Stomach (tissue), 9 donors: ENCODE results near the gene RAB3GAP1. TPM values are rescaled to one million over a fixed set of nuclear protein-coding genes. Genes with fewer than 3 reads are reported as not detected.

Source experiments
- DNase-seq, 2 donors: peaks; one replicate each; pipeline versions ENCODE4 v3.0.0 to v3.0.0-alpha.2; 2013 to 2019
- H3K27ac ChIP-seq, 5 donors: fragments of 200-600 bp in 4 of 5; sonication (generic) in 4 of 5; one replicate each; pipeline ENCODE4 v1.5.1; 2013 to 2019; ENCODE audit warnings: mild to moderate bottlenecking in 1 of 5, moderate library complexity in 1 of 5
- H3K27me3 ChIP-seq, 3 donors: fragments of 200-600 bp; sonication (generic); one replicate each; pipeline ENCODE4 v1.5.1; 2017 to 2019; ENCODE audit warnings: mixed run types in 1 of 3
- H3K36me3 ChIP-seq, 4 donors: fragments of 200-600 bp; sonication (generic); 1 replicate in 3 of 4; 2 replicates in 1 of 4; pipeline ENCODE4 v1.5.1; 2016 to 2019
- H3K4me1 ChIP-seq, 4 donors: fragments of 200-600 bp; sonication (generic); one replicate each; pipeline ENCODE4 v1.5.1; 2016 to 2019
- H3K4me3 ChIP-seq, 4 donors: fragments of 200-600 bp; sonication (generic) in 3 of 4; one replicate each; pipeline ENCODE4 v1.5.1; 2016 to 2019; ENCODE audit warnings: mild to moderate bottlenecking in 1 of 4
- H3K9me3 ChIP-seq, 4 donors: fragments of 200-600 bp; sonication (generic); one replicate each; pipeline ENCODE4 v1.5.1; 2016 to 2019
- EP300 ChIP-seq: sonication (generic); formaldehyde crosslinking; IDR thresholded peaks from one replicate; pipeline ENCODE4 v1.6.1; 2017; ENCODE audit warnings: antibody characterized with exemption
- POLR2A ChIP-seq, 4 donors: fragments of 450-650 bp; IDR thresholded peaks; one replicate each; pipeline ENCODE4 v1.6.1; 2016; ENCODE audit warnings: antibody characterized with exemption in 4 of 4, control low read depth in 2 of 4, mild to moderate bottlenecking in 1 of 4, moderate library complexity in 1 of 4
- POLR2AphosphoS5 ChIP-seq, 3 donors: sonication (generic); formaldehyde crosslinking; IDR thresholded peaks; one replicate each; pipeline ENCODE4 v1.6.1; 2016; ENCODE audit warnings: antibody characterized with exemption in 3 of 3
- WGBS, 5 donors: extraction: QIAGEN DNeasy Blood & Tissue Kit in 3 of 5; methylation state at CpG; one replicate each; pipeline versions ENCODE4 v1.1.5 to v1.1.7; 2013 to 2018; 5-methylcytosine and 5-hydroxymethylcytosine counted together
- intact Hi-C: fragments of 100-400 bp; cut with DNase I; formaldehyde crosslinking; loops from one replicate; pipeline ENCODE4 v1.15.1; 2023; ENCODE audit warnings: low total_unique reads
- polyA plus RNA-seq, 3 donors: library from polyadenylated mRNA; stranded (reverse); fragments of 200-250 nt; gene quantifications; one replicate each; pipeline ENCODE4 v1.2.3, GENCODE V29; 2013
- total RNA-seq, 5 donors: library from RNA; depleted of rRNA; stranded (reverse); fragments of >200 nt; gene quantifications; one replicate each; pipeline versions ENCODE4 v1.1.0 to v1.2.3, GENCODE V29; 2014 to 2016
- TF ChIP-seq, protein P1 (sequence below), 7 experiments: fragments of 450-650 bp in 4 of 7; fragments of 200-600 bp in 3 of 7; sonication (generic) in 3 of 7; IDR thresholded peaks; one replicate each; pipeline ENCODE4 v1.5.1; 2016 to 2019; ENCODE audit warnings: antibody characterized with exemption in 7 of 7, control low read depth in 2 of 7, mild to moderate bottlenecking in 1 of 7
- donor health status: healthy with polysubstance abuse.
- donor health status: Bipolar disorder and iron deficiency.
- donor health status: healthy.

Gene RAB3GAP1
- total and polyA plus RNA-seq, 8 donors = 14.2 to 556 (median 32.1) TPM

DNA sequence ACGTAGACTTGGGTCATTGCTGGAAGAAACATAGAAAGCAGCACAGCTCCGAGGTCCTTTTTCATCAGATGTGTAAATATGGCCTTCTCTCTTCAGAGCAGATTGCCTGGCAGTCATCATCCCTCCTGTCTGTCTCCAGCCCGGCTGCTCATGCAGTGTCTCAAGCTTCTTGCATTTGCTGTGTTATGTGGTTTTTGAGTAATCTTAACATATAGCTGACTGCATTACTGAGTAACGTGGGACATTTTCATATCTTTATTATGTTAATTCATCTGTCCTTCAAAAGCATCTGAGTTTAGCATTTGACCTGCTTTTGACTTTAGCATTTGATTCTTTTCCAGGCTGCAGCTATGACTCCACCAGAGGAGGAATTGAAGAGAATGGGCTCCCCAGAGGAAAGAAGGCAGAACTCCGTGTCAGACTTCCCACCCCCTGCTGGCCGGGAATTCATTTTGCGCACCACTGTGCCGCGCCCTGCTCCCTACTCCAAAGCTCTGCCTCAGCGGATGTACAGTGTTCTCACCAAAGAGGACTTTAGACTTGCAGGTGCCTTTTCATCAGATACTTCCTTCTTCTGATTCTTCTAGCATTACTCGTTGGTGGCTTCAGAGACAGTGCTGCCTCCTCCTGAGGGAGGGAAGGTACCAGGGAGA, 116.2 kb downstream of the RAB3GAP1 start:
- no peaks in the 10 kb centered on the region for H3K9me3 ChIP-seq
- H3K4me3 ChIP-seq = no peak overlapping the region
- DNase-seq = no peak
- no peak overlapping the region for H3K27ac ChIP-seq
- TF ChIP-seq EP300 (no peak), POLR2AphosphoS5 (IDR thresholded peaks at IDR 0.05) (no peak)
- TF ChIP-seq, protein P1, sequence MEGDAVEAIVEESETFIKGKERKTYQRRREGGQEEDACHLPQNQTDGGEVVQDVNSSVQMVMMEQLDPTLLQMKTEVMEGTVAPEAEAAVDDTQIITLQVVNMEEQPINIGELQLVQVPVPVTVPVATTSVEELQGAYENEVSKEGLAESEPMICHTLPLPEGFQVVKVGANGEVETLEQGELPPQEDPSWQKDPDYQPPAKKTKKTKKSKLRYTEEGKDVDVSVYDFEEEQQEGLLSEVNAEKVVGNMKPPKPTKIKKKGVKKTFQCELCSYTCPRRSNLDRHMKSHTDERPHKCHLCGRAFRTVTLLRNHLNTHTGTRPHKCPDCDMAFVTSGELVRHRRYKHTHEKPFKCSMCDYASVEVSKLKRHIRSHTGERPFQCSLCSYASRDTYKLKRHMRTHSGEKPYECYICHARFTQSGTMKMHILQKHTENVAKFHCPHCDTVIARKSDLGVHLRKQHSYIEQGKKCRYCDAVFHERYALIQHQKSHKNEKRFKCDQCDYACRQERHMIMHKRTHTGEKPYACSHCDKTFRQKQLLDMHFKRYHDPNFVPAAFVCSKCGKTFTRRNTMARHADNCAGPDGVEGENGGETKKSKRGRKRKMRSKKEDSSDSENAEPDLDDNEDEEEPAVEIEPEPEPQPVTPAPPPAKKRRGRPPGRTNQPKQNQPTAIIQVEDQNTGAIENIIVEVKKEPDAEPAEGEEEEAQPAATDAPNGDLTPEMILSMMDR (IDR thresholded peaks at IDR 0.05) = no peak
- WGBS, 5 donors = 83 to 94% (median 90%) methylated on average over 11 of the region's 11 CpGs
- intact Hi-C loops = no loop called here
- H3K4me1 ChIP-seq = no peaks in the 10 kb centered on the region
- peaks cover 42 to 100% (median 97%) of the 10 kb centered on the region in 4 donors for H3K36me3 ChIP-seq
- H3K27me3 ChIP-seq = no peaks in the 10 kb centered on the region

DNA sequence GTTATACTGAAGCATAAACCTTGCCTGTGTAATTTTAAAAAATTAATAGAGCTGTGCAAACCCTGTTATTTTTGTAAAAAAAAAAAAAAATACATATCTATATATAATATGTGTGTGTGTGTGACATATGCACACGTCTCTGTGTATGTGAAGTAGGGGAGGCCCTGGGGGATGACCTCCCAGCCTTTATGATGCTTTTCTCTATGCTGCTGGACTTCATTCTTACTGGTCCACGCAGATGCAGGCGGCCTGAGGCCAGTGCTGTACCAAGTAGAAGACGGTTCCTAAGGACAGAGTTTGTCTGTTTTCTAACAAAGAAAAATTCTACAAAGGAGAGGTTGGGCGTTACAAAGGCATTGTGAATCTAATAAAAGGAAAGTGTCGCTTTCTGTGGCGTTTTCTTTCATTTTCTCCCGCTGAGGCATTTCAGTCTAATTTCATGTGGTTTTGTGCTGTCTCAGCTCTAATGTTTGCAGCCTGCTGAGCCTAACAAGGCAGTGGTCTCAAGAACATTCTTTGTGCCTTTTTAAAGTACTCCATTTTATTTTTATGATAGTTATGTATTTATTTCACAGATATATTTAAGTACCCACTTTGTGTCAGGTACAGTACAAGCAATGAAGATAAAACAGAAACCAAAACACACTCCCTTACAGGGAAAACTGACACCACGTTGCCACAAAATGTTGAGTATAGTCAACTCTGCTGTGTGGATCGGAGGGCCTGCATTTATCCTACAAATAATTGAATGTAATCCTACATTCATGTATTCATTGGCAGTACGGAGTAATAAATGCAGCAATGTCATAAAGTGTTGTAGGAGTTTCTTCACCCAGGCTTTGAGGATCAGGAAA, 118.0 kb downstream of the RAB3GAP1 start:
- 88 to 94% (median 90%) methylated on average over 11 of the region's 11 CpGs for WGBS, 5 donors
- Histone ChIP-seq H3K27ac (no peak overlapping the region), H3K4me3 (no peak overlapping the region)

DNA sequence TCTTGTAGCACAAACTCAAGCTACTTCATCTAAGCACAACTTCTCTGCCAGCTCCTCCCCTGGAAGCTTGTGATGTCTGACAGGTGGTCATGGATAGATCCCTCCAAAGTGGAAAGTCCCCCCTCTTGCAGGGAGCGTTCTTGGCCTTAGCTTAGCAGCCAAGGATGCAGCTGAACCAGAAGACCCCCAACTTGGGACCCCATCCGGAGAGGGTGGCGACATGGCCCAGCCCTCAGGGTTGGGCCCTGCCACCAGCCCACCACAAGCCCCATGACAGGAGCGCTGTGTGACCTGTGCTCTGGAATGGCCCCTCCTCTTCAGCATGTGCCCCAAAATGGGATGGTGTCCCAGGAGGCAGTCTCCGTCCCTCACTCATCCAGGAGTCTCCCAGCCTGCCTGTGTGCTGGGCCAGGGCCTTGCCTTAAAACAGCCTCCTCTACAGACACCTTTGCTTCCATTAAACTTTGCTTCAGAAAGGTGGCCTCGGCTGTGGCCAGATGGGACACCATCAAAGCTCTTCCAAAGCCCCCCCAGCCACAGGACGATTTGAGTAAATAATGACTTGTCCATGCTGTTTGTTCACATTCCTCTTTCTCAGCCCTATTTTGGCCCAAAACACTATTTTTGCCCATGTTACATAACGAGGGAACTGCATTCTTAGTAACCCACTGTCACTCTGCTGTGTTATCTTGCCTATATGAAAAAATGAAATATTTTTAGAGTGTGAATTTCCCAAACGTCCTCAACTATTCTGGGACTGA, 122.1 kb downstream of the RAB3GAP1 start:
- WGBS, 5 donors = 70 to 90% (median 87%) methylated on average over 5 to 9 of the region's 9 CpGs
- H3K27me3 ChIP-seq = no peaks in the 10 kb centered on the region
- TF ChIP-seq POLR2A (IDR thresholded peaks at IDR 0.05) (no peak), EP300 (no peak), POLR2AphosphoS5 (IDR thresholded peaks at IDR 0.05) (no peak)
- TF ChIP-seq, protein P1 (IDR thresholded peaks at IDR 0.05) = no peak
- no peak for DNase-seq
- H3K4me1 ChIP-seq = no peaks in the 10 kb centered on the region
- intact Hi-C loops = no loop called here
- H3K4me3 ChIP-seq = no peak overlapping the region
- peaks cover 0 to 7% (median 3%) of the 10 kb centered on the region in 4 donors for H3K9me3 ChIP-seq
- peaks cover 16 to 81% (median 72%) of the 10 kb centered on the region in 4 donors for H3K36me3 ChIP-seq
- no peak overlapping the region for H3K27ac ChIP-seq

More for the DNA sequence above, 118.0 kb downstream of the RAB3GAP1 start:
- H3K36me3 ChIP-seq = peaks cover 32 to 97% (median 91%) of the 10 kb centered on the region in 4 donors
- TF ChIP-seq POLR2A (IDR thresholded peaks at IDR 0.05) (no peak), EP300 (no peak), POLR2AphosphoS5 (IDR thresholded peaks at IDR 0.05) (no peak)
- TF ChIP-seq, protein P1 (IDR thresholded peaks at IDR 0.05) = no peak
- intact Hi-C loops = no loop called here
- no peaks in the 10 kb centered on the region for H3K9me3 ChIP-seq
- no peaks in the 10 kb centered on the region for H3K27me3 ChIP-seq
- no peaks in the 10 kb centered on the region for H3K4me1 ChIP-seq
- DNase-seq = no peak

DNA sequence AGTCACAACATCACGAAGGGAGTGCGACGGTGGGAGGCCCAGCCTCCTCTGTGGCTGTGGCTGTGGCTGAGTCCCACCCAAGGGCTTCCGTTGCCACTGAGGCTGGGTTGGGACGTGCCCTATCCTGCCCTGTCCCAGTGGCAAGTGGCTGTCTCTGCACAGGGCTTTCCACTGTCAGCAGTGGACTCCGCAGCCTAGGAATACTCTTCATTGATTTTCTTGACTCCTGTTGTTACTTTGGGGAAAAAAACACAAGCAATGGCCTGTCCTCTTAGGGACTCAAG, 122.7 kb downstream of the RAB3GAP1 start:
- H3K4me3 ChIP-seq = no peak overlapping the region
- 94 to 98% (median 97%) methylated on average over 6 of the region's 6 CpGs for WGBS, 5 donors
- no peaks in the 10 kb centered on the region for H3K4me1 ChIP-seq
- peaks cover 0 to 7% (median 3%) of the 10 kb centered on the region in 4 donors for H3K9me3 ChIP-seq
- no peak for DNase-seq
- peaks cover 11 to 75% (median 67%) of the 10 kb centered on the region in 4 donors for H3K36me3 ChIP-seq
- H3K27me3 ChIP-seq = no peaks in the 10 kb centered on the region
- H3K27ac ChIP-seq = no peak overlapping the region
- intact Hi-C loops = no loop called here
- no peak for TF ChIP-seq EP300
- TF ChIP-seq, protein P1 (IDR thresholded peaks at IDR 0.05) = no peak
- TF ChIP-seq POLR2AphosphoS5 (IDR thresholded peaks at IDR 0.05) = no peak
- TF ChIP-seq POLR2A (IDR thresholded peaks at IDR 0.05) = no peak
